GM21529 (cell line): Measurements from ENCODE around the gene ZBTB40.
A peak's percentile ranks its signal among the peaks of the same experiment; 100 is the strongest.

Experiments used
- ATAC-seq: cut with Tn5 transposase; IDR thresholded peaks from one replicate; pipeline ENCODE4 v1.9.1; 2021; ENCODE audit not compliant: unreplicated experiment

Gene ZBTB40

DNA sequence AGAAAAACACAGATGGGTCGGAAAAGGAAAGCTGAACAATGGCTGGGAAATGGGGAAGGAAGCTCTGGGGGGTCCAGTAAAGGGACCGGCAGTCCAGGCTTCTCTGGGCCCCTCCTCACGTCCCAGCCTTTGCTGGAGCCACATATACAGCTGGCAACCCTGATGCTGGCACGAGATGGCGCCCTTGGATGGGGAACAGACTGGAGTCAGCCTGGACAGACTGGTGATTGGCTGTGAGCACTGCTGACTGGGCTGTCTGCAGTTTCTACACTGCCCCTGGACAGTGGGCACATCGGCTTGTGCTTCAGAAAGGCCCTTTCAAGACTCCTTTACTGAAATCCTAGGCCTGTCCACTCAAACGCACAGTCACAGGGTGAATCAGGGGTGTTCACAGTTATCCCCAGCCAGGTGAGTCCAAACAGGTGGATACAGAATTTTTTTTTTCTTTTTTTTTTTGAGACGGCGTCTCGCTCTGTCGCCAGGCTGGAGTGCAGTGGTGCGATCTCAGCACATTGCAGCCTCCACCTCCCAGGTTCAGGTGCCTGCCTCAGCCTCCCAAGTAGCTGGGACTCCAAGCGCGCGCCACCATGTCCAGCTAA lies 31.1 kb upstream of the ZBTB40 start:
- ATAC-seq: no peak

DNA sequence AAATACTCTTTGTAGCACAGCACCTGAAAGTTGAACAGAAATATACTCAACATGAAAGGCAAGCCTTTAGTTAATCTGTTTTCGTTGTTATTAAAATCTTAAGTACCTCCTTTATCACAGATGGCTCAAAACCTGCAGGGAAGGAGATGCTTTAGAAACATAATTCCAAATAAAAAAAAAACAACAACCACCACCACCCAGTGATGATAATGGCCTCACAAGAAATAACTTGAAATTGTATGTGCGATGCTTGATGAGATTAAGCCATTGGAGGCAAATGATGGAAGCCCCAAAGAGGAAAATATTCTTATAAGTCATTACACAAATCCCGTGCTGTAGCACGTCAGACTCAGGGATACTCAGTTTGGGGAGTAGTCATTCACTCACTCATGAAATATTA lies 24.9 kb upstream of the ZBTB40 start:
- ATAC-seq: no peak

DNA sequence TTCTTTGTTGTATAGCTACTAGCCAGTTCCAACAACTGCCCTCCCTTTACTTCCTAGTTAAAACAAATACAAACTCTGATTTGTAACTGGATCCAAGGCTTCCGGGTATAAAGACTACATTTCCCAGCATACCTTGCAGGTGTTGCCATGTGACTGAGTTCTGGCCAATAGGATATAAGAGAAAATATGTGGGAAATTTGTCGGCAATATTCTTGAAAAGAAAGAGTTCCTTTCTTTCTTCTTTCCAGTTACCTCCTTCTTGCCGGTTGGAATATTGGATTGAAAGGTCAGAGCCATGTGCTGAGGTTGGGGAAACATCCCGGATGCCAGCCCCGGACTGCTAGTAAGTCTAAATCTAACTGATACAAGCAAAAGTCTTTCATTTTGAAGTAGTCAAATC lies 23.0 kb upstream of the ZBTB40 start:
- no peak for ATAC-seq

DNA sequence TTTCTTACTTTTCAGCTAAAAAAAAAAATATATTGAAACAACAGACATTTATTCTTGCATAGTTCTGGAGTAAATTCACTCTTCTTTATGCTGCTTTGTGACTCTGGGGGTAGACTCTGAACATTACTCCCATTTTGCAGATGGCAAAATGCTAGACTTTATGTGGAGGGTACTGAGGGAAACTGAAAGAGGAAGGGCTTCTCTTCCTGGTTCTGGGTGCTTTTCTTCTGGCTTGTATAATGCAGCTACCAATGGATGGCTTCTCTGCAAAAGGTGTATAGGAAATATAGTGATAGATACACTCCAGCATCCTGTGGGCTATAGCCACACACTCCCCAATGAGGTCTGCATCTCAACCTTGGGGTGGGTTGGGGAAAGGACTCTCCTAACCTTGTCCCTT lies 19.7 kb upstream of the ZBTB40 start:
- ATAC-seq: no peak

DNA sequence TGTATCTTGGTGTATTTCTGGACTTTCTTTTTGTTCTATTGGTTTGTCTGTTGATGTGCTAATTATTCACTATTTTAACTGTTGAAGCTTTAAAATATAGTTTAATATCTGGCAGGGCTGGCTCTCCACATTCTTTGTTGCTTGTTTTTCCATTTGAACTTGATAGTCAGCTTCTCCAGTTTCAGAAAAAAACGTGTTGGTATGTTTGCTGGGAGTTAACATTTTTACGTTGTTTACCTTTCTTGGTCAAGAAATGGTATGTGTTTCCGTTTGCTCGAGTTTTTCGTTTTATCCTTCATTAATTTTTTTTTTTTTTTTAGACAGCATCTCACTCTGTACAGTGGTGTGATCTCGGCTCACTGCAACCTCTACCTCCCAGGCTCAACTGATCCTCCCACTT lies 16.9 kb upstream of the ZBTB40 start:
- no peak for ATAC-seq

DNA sequence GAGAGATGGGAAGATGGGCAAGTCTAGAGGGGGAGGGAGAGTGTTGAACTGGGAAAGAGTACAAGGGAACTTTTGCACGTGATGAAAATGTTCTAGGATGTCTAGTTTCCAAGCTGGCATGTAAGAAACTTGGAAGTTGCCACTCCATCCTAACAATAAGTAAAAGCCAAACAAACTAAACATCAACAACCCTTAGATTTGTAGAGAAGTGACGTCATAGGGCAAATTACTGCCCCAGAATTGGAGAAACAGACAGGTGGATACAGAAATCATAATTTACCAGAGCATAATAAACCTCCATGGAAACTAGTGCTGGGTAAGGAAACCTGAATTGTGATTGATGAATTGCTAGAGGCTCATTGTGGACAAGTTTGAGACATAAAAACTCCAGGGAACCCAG lies 14.7 kb upstream of the ZBTB40 start:
- no peak for ATAC-seq

DNA sequence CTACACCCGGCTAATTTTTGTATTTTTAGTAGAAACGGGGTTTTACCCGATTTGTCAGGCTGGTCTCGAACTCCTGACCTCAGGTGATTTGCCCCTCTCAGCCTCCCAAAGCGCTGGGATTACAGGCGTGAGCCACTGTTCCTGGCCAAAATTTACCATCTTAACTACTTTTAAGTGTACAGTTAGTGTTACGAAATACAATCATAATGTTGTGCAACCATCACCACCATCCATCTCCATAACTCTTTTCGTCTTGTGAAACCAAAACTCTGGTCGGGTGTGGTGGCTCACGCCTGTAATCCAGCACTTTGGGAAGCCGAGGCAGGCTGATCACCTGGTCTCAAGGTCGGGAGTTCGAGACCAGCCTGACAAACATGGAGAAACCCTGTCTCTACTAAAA lies 14.1 kb upstream of the ZBTB40 start:
- no peak for ATAC-seq

DNA sequence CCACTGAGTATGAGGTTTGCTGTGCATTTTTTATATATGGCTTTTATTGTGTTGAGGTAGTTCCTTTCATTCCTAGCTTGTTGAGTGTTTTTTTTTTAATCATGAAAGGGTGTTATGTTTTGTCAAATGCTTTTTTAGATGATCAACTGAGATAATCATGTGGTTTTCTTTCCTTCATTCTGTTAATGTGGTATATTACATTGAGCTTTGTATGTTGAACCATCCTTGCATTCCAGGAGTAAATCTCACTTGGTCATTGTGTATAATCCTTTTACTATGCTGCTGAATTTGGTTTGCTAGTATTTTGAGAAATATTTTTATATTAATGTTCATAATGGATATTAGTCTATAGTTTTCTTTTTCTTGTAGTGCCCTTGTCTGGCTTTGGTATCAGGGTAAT lies 11.1 kb upstream of the ZBTB40 start:
- no peak for ATAC-seq

DNA sequence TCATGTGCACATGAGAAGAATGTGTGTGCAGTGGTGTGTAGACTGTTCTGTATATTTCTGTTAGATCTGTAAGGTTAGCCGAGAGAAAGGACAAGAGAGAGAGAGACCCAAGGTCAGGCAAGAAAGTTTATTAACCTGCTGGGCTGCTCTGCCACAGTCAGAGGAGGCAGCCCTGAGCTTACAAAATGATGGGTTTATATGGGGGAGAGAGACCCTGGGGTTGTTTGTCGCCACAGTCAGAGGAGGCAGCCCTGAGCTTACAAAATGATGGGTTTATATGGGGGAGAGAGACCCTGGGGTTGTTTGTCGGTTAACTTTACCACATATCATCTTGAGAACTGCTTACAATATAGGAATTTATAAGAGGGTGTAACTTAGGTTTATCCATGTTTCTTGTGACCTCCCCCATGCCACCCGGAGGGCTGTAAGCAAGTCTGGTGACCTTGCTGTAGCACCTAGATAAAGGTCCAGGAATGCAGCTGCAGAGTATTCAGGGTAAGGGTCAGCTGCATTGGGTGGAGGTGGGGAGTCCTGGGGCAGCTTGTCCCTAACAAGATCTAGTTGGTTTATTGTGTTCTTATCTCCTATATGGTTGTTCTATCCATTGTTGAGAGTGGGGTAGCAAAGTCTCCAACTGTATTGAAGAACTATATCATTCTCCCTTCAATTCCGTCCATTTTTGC lies 9.3 kb upstream of the ZBTB40 start:
- ATAC-seq: no peak

DNA sequence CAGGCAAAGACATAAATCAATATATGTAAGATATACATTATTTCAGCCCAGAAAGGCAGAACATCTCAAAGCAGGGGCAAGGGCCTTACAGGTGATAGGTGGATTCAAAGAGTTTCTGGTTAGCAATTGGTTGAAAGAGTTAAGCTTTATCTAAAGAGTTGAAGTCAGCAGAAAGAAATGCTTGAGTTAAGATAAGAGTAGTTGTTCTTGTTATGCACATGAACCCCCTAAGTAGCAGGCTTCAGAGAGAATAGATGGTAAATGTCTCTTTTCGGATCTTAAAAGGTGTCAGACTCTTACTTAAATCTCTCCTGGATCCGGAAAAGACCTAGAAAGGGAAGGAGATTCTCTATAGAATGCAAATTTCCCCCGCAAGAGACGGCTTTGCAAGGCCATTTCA lies 8.3 kb upstream of the ZBTB40 start:
- ATAC-seq: no peak

DNA sequence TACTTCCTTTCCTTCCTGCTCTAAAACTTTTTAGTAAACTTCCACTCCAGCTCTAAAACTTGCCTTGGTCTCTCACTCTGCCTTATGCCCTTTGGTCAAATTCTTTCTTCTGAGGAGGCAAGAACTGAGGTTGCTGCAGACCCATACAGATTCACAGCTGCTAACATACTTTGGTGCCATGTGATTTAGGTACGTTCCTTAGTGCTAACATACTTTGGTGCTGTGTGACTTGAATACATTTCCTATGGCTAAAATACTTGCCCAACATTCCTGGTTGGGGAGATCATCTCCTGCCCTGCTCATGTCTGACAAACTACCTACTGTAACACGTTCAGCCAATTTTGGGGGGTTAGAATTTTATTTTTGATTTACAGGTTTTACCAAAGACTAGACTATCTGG lies 6.8 kb upstream of the ZBTB40 start:
- no peak for ATAC-seq

DNA sequence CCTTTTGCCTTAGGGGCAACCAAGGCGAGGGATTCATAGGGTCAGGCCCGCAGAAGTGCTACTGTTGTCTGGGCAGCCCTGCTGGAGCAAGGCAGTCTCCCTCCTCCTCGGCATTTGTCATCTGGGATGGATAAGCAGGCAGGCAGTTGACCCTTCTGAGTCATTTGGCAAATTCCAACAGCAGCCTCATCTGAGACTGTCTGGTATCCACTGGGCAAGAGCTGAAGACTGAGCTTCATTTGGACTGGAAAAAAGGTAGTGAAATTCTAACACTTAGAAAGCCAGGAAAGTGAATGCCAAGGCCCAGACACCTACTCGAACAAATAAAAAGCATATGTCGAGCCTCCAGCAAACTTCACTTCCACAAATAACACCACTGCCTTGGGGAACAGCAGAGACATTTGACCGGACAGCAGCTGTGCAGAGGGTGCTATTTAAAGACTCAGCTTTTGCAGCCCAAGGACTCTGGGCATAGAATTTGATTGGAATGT lies 4.0 kb upstream of the ZBTB40 start:
- no peak for ATAC-seq

DNA sequence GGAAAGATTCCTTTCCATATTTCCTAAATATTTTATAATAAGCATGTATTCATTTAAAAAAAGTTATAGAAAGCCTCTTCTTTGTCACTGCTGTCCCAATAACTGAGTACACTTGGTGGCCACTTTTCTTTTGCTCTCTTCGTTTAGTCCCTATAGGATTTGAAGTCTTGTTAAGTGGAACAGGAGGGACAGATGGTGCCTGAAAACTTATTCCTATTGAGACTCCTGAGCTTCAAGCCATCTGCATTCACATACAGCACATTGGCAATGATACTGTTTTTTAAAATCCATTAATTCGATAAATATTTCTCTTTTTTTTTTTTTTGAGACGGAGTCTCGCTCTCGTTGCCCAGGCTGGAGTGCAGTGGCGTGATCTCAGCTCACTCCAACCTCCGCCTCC lies 2.0 kb upstream of the ZBTB40 start:
- no peak for ATAC-seq

DNA sequence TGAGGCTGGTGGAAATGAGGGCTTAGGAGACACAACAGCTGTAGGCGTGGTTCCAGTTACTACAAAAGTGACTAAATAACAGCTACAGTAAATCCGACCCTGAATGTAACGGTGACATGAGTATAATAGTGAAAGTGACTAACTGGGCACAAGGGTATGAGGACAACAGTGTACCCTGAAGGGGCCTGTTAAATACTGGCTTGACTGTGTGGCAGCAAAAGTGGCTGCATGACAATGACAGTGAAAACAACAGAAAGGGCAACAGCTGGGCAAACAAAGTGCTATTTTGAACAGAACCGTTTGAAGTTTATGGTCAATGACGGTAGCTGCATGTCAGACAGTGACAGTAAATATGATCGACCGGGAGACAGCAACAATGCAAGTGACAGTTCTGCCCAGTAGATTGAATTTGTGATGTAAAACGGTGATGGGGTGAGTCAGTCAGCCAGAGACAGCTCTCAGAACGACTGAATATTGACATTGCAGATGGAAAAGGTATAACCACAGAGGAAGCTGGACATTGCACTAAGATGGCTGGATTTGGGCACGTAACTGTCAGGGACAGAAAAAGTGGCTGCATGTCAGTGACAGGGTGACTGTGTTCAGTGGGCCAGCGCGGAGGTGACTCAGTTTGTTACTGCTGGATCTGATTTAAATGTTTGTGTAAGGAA lies 1.2 kb upstream of the ZBTB40 start:
- no peak for ATAC-seq

DNA sequence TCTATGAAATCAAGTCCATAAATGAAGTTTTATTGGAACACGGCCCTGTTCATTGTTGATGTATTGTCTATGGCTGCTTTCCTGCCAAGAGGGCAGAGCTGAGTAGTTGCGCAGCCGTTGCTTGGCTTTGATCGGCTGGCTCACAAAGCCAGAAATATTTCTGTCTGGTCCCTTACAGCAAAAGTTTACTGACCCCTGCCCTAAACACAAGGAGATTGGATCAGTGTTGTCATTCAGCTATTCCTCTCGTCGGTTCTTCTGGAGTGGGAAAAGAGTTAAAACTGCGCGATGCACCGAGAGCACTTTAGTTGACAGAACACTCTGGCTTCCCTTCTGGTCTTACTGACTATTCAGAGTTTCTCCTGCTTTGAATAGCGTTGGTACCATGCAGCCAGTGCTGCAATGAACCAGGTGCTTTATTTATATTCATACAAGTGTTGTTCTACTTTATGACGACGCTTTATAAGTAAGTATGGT lies 868 bp downstream of the ZBTB40 start:
- ATAC-seq: peak; percentile 32

DNA sequence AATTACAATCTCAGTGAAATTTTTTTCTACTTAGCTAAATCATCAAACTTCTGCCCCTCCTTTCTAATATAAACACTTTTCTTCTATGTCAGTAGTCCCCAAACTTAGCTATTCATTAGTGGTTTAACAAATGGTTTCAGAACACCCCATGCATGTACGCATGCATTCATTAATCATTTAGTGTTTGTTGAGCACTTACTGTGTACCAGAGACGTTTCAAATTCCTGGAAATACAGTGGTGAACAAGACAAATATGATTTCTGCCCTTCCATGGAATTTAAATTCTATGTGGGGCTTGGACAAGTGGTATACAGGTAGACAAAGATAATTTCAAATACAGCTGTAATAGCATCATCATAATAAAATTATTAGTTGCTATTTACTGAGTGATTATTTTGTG lies 1.5 kb downstream of the ZBTB40 start:
- ATAC-seq: no peak

DNA sequence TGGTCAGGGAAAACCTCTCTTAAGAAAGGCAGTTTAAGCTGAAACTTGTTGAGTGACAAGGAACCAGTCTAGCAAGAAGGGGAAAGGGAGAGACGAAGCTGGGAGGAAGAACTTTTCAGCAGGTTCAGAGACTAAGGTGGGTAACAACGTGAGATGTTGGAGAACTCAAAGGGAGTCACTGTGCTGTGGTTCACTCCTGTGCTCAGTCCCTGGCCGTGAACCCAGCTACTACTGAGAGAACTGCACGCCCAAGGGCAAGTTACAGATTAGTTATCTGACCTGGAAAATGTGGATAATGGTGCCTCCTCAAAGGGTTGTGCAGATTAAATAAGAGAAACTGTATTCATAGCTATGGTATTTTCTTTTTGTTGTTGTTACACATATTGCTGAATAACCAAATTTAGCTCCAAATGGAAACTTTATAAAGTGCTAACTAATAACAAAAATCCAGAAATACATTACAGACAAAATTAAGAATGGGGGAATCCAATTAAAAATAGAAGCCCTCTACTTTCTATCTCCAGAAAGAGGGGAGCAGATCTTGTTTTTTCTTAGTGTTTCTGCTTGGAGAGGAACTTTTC lies 2.9 kb downstream of the ZBTB40 start:
- ATAC-seq: no peak

DNA sequence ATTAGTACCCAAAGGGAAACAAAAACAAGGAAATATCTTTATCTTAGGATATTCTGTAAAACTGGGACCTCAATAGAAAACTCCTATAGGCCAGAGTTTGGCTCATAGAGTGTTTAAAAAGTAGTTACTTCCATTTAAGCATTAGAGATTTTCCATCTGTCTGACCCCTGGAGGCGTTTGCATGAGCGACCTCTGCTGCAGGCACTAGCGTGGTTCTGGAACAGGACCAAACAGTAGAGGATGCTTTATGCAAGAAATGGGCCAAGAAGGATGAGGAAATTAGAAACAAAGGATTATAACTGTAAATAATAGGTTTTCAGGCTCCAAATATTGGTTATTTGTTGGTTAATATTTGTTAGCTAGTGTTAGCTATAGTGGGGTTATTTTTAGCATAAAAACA lies 5.7 kb downstream of the ZBTB40 start:
- no peak for ATAC-seq

DNA sequence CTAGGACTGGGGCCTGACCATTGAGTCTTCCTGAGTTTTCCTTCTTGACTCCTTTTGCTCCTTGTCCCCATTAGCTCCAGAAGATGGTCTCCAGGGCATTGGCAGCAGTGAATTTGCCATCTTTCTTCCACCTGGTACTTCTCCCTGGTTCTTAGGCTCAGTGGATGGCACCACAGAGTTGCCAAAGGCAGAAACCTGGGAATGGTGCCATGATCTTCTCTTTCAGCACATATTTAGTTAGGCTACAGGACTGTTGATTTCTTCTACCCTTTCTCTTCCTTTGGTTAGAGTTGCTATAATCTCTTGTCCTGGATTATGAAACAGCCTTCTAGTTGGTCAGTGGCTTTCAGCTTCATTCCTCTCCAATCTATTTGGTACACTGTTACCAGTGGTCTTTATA lies 6.2 kb downstream of the ZBTB40 start:
- ATAC-seq: no peak

DNA sequence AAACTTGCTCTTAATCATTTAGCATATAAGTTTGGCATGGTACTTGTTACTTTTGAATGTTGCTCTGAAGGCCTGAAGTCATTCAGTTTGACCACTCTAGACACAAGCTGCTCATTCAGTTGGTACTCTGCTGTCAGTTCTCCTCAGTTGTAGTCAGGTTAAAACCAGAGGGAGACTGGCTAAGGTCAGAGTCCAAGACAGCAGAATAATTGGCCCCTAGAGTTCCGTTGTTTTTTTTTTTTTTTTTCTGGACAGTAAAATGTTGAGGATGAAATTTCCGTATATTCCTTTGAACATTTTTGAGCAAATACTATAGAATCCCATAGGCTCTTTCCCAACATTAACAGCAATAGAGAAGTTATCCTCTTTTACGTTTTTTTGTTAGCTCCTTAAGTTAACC lies 9.4 kb downstream of the ZBTB40 start:
- ATAC-seq: no peak

DNA sequence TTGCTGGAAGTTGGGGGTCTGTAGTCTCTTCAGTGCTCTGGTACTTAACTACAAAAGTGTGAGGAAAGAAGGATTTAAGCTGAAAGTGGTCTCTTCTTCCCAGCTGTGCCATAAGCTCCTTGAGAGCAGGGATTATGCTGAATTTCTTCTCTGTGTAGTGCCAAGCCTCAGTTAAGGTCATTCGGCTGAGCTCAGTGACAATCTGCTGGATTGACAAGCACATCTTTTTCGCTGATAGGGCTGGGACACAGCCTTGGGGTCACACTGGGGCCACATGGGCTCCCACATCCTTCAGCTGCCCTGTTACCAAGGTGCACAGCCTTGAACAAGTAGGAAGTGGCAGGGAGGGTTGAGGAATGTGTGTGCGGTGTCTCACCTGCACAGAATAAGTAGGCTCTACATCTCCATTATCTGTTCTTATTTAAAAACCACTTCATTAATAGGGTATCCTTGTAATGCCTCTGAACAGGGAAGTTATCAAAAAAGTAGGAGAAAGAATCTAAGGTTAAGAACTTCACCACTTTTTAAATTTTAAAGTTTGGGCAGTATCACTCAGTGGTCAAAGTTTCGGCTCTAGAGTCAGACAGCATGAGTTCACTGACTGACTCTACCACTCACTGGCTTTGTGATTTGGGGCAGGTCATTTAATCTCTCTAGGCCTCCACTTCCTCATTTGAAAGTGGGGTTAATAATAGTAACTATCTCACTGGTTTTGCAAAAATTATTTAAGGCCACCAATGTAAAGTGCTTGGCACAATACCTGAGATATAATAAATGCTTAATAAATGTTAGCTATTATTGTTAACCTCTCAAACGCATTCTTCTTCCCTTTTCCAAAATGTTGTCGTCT lies 10.3 kb downstream of the ZBTB40 start:
- no peak for ATAC-seq
